Cardiac fibroblast (primary cell): ENCODE results near the gene SCN11A.

Experiments used
- DNase-seq, 2 donors: peaks; one replicate each; pipeline versions ENCODE4 v3.0.0 to v3.0.0-alpha.2; 2010; ENCODE audit warnings: low read depth in 2 of 2
- H3K4me3 ChIP-seq, 2 donors: replicated peaks in 1 of 2; 1 replicate in 1 of 2; 2 replicates in 1 of 2; pipeline ENCODE4 v1.5.1; 2011; ENCODE audit warnings: low read depth in 2 of 2, low read length in 2 of 2, mild to moderate bottlenecking in 2 of 2, moderate library complexity in 1 of 2
- TF ChIP-seq, protein P1 (sequence below): IDR thresholded peaks from one replicate; pipeline ENCODE4 v1.5.1; 2011; ENCODE audit warnings: low read depth, mild to moderate bottlenecking, low read length, inconsistent platforms

The SCN11A gene

DNA sequence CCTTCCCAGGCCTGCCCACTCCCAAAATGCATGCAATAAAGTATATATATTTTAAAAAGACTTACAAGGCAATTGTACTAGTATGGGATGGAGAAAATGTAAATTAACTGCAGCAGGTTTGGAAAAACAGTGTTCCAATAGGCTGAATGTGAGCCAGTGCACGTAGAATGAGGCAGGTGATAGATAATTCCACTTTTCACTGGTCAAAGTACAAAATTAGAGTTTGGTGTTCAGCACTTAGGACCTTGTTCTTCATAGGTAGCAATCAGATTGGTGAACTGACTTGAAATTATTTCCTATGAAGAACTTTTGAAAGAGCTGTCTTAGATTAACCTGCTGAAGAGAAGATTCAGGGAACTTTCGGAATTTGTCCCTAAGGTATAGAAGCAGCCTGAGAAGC, 2.0 kb upstream of the SCN11A start:
- no peak for DNase-seq
- no peak overlapping the region for H3K4me3 ChIP-seq
- TF ChIP-seq, protein P1, sequence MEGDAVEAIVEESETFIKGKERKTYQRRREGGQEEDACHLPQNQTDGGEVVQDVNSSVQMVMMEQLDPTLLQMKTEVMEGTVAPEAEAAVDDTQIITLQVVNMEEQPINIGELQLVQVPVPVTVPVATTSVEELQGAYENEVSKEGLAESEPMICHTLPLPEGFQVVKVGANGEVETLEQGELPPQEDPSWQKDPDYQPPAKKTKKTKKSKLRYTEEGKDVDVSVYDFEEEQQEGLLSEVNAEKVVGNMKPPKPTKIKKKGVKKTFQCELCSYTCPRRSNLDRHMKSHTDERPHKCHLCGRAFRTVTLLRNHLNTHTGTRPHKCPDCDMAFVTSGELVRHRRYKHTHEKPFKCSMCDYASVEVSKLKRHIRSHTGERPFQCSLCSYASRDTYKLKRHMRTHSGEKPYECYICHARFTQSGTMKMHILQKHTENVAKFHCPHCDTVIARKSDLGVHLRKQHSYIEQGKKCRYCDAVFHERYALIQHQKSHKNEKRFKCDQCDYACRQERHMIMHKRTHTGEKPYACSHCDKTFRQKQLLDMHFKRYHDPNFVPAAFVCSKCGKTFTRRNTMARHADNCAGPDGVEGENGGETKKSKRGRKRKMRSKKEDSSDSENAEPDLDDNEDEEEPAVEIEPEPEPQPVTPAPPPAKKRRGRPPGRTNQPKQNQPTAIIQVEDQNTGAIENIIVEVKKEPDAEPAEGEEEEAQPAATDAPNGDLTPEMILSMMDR, result no peak

DNA sequence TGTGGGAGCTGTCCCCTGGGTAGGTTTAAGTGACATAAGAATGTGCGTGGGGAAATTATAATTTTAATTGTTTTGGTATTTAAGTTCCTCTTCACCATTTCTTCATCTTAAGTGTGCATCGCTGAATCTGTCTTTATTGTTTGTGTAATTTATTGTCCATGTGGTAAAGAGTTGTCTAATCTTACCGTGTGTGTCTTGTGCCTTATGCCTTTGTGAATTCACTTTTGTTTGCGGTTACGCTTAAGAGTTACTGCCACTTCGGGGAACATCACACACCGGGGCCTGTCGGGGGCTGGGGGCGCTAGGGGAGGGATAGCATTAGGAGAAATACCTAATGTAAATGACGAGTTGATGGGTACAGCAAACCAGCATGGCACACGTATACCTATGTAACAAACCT, 839 bp upstream of the SCN11A start:
- DNase-seq, result peak in 1 of 2 donors; percentile 2
- peak overlapping the region; percentile 77 to 94 for H3K4me3 ChIP-seq

DNA sequence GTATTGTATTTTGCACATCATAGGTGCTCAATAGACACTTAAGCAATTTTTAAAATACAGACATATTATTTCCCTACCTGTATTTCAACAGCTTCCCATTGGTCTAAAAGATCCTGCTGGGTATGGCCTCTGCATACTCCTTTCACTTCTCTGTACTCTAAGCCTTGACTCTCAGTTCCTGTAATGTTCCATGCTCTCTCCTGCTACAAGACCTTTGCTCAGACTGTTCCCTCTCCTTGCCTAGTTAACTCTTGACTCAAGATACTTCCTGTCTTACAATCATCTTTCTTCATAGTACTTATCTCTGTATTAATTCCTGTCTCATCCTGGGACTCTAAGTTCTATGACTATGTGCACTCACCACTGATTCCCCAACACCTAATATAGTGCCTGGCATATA, 1.7 kb downstream of the SCN11A start:
- TF ChIP-seq, protein P1, result no peak
- H3K4me3 ChIP-seq, result no peak overlapping the region

More for the DNA sequence above, 839 bp upstream of the SCN11A start:
- TF ChIP-seq, protein P1, result no peak

DNA sequence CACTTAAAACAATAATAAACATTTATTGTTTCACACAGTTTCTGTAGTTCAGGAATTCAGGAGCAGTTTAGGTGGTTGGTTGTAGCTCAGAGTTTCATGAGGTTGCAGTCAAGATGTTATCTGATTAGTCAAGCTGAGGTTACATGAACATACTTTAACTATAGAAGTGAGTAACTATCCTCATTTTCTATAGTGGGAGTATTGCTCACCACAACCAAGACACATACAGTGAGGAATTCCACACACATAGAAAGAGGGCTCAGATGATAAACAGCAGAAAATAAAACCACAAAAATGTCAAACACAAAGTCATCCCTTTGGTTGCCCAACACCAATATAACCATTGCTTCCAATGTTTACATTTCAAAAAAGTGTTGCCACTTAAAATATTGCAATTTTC, 13.6 kb downstream of the SCN11A start:
- peak; percentile 37 to 59 for DNase-seq
- no peak overlapping the region for H3K4me3 ChIP-seq
- TF ChIP-seq, protein P1, result no peak

More for the DNA sequence above, 1.7 kb downstream of the SCN11A start:
- DNase-seq, result no peak

DNA sequence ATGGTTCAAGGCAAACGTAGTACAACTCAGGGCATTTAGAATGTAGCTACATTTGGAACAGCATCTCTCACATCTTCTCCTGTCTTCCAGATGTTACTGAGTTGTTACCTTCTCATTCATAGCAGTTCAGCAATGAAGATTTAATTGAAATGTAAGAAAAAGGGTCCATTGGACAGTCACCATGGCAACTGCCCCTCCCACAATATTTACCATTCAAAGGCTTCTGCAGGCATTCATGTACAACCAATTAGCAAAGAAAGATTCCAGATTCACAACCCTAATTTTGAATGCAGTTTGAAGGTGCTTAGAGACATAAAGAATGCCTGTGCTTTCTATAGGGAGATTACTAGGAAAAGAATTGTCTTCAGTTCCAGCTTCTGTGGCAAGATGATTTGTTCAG, 22.2 kb downstream of the SCN11A start:
- H3K4me3 ChIP-seq, result no peak overlapping the region
- DNase-seq, result no peak
- TF ChIP-seq, protein P1, result no peak

DNA sequence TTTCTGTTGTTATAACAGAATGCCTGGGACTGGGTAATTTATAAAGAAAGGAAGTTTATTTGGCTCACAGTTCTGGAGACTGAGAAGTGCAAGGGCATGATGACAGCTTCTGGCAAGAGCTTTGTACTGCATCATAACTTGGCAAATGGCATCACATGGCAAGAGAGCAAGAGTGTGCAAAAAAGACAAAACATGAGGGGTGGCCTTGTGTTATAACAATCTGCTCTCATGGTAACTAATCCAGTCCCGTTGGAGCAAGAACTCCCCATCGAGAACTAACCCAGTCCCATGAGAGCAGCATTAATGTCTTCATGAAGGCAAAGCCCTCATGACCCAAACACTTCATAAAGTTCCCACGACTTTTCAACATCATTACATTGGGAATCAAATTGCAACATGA, 23.2 kb downstream of the SCN11A start:
- peak; percentile 4 to 43 for DNase-seq
- TF ChIP-seq, protein P1, result no peak
- no peak overlapping the region for H3K4me3 ChIP-seq
